Ovary (tissue), 3 donors: ENCODE results near the gene ZRANB1.

ENCODE experiments used
- EP300 ChIP-seq: sonication (generic); formaldehyde crosslinking; IDR thresholded peaks from one replicate; pipeline ENCODE4 v1.6.1; 2017; ENCODE audit warnings: antibody characterized with exemption
- POLR2A ChIP-seq: fragments of 450-650 bp; IDR thresholded peaks from one replicate; pipeline ENCODE4 v1.6.1; 2017; ENCODE audit warnings: antibody characterized with exemption, mild to moderate bottlenecking, moderate library complexity
- TF ChIP-seq, protein P1 (sequence below), 3 donors: fragments of 450-650 bp in 2 of 3; fragments of 200-600 bp in 1 of 3; IDR thresholded peaks; one replicate each; pipeline versions ENCODE4 v1.5.1 to v1.8.0; 2016 to 2022; ENCODE audit warnings: antibody characterized with exemption in 3 of 3, mild to moderate bottlenecking in 1 of 3
- donor health status: DM: no; HTN: no; CAD: no.

GRCh38 chr10:125006921-125007426 is 65.1 kb downstream of the ZRANB1 start:
- TF ChIP-seq, protein P1, sequence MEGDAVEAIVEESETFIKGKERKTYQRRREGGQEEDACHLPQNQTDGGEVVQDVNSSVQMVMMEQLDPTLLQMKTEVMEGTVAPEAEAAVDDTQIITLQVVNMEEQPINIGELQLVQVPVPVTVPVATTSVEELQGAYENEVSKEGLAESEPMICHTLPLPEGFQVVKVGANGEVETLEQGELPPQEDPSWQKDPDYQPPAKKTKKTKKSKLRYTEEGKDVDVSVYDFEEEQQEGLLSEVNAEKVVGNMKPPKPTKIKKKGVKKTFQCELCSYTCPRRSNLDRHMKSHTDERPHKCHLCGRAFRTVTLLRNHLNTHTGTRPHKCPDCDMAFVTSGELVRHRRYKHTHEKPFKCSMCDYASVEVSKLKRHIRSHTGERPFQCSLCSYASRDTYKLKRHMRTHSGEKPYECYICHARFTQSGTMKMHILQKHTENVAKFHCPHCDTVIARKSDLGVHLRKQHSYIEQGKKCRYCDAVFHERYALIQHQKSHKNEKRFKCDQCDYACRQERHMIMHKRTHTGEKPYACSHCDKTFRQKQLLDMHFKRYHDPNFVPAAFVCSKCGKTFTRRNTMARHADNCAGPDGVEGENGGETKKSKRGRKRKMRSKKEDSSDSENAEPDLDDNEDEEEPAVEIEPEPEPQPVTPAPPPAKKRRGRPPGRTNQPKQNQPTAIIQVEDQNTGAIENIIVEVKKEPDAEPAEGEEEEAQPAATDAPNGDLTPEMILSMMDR (IDR thresholded peaks at IDR 0.05): no peak
- TF ChIP-seq POLR2A (no peak), EP300 (no peak)
